GM12878 (cell line): ENCODE data around the gene SUSD1. TPM values are rescaled to one million over a fixed set of nuclear protein-coding genes. Genes with fewer than 3 reads are reported as not detected.

Experiments used
- ATAC-seq: fragments of 200-7000 bp; cut with Tn5 transposase; 3 replicates; pipeline ENCODE4 v1.9.1; 2020; ENCODE audit warnings: mild to moderate bottlenecking, moderate library complexity
- BruUV-seq: library from RNA; stranded (reverse); fragments of 400-500 nt; replicated peaks from 2 replicates; lab custom pipeline; 2021; lab: Mats Ljungman, UMichigan
- CTCF ChIA-PET: fragments of 300-600 bp; sonication (Branson Sonifier 250); formaldehyde crosslinking; extraction: SDS; loops from one replicate; lab custom pipeline; 2021; ENCODE audit warnings: inconsistent platforms; lab: Yijun Ruan, JAX
- POLR2A ChIA-PET: fragments of 350-600 bp; formaldehyde crosslinking; extraction: SDS; loops from one replicate; lab custom pipeline; 2021; ENCODE audit warnings: inconsistent platforms; lab: Charles Lee
- RAD21 ChIA-PET: fragments of 300-600 bp; sonication (Branson Sonifier 250); formaldehyde crosslinking; loops from one replicate; lab custom pipeline; 2023; ENCODE audit warnings: antibody characterized with exemption; ENCODE audit not compliant: unreplicated experiment; lab: Charles Lee
- SMC1A ChIA-PET: fragments of 300-600 bp; sonication (Branson Sonifier 250); formaldehyde crosslinking; loops from one replicate; lab custom pipeline; 2023; ENCODE audit not compliant: unreplicated experiment, uncharacterized antibody; lab: Charles Lee
- DNase-seq: peaks from one replicate; pipeline ENCODE4 v3.0.0-alpha.2; 2011; ENCODE audit warnings: low read depth, low spot score
- FAIRE-seq: peaks from 3 replicates; lab custom pipeline; 2011; peaks lifted over from hg19 to GRCh38; lab: Jason Lieb, UNC
- H2AFZ ChIP-seq: 2 replicates; pipeline ENCODE4 v1.6.0; 2011; ENCODE audit warnings: low read depth, low read length, control low read depth; ENCODE audit not compliant: control insufficient read depth
- H3K27ac ChIP-seq: 2 replicates; pipeline ENCODE4 v1.5.1; 2011; ENCODE audit warnings: control low read depth; ENCODE audit not compliant: control insufficient read depth, insufficient read depth
- H3K27me3 ChIP-seq, 2 experiments: replicated peaks in 1 of 2; 2 replicates each; pipeline versions ENCODE4 v1.6.0 to v1.6.1; 2011; ENCODE audit warnings: low read length in 1 of 2; ENCODE audit not compliant: control insufficient read depth in 2 of 2, insufficient read depth in 2 of 2
- H3K36me3 ChIP-seq, 2 experiments: 2 replicates each; pipeline ENCODE4 v1.5.1; 2011; ENCODE audit warnings: low read length in 1 of 2; ENCODE audit not compliant: control insufficient read depth in 2 of 2, insufficient read depth in 2 of 2
- H3K4me1 ChIP-seq: 2 replicates; pipeline ENCODE4 v1.6.1; 2011; ENCODE audit warnings: mild to moderate bottlenecking, low read length, moderate library complexity, mixed read lengths; ENCODE audit not compliant: control insufficient read depth, insufficient read depth
- H3K4me2 ChIP-seq: 2 replicates; pipeline ENCODE4 v1.6.0; 2011; ENCODE audit warnings: control low read depth; ENCODE audit not compliant: control insufficient read depth, insufficient read depth
- H3K4me3 ChIP-seq: fragments of 200-600 bp; sonication (generic); 2 replicates; pipeline ENCODE4 v1.5.1; 2016
- H3K79me2 ChIP-seq: 2 replicates; pipeline ENCODE4 v1.6.0; 2011; ENCODE audit warnings: low read length; ENCODE audit not compliant: control insufficient read depth, insufficient read depth
- H3K9ac ChIP-seq: 2 replicates; pipeline ENCODE4 v1.8.0; 2011; ENCODE audit warnings: low read length, control low read depth, mixed read lengths; ENCODE audit not compliant: control insufficient read depth, insufficient read depth
- H3K9me3 ChIP-seq: replicated peaks from 3 replicates; pipeline ENCODE4 v1.5.1; 2011; ENCODE audit warnings: mild to moderate bottlenecking, low read length; ENCODE audit not compliant: control insufficient read depth, insufficient read depth
- H4K20me1 ChIP-seq: 2 replicates; pipeline ENCODE4 v1.6.0; 2011; ENCODE audit not compliant: control insufficient read depth, insufficient read depth
- CEBPB ChIP-seq, 2 experiments: fragments of 150-350 bp in 1 of 2; IDR thresholded peaks; 2 replicates each; pipeline ENCODE4 v1.6.1; 2012 to 2014; ENCODE audit warnings: low read depth in 2 of 2, low read length in 2 of 2, borderline replicate concordance in 1 of 2, inconsistent platforms in 1 of 2
- CHD2 ChIP-seq: IDR thresholded peaks from 2 replicates; pipeline ENCODE4 v1.6.1; 2011; ENCODE audit warnings: low read depth, low read length, improper control_type of control experiment, borderline replicate concordance
- ELK1 ChIP-seq: IDR thresholded peaks from 2 replicates; pipeline ENCODE4 v1.6.1; 2012; ENCODE audit warnings: low read depth, low read length, improper control_type of control experiment
- ETV6 ChIP-seq, 2 experiments: fragments of 450-650 bp in 1 of 2; IDR thresholded peaks in 1 of 2; conservative IDR thresholded peaks in 1 of 2; 2 replicates each; pipeline ENCODE4 v1.6.1; 2014; ENCODE audit warnings: antibody characterized with exemption in 1 of 2, borderline replicate concordance in 1 of 2, low read depth in 1 of 2, mild to moderate bottlenecking in 1 of 2, moderate library complexity in 1 of 2
- FOXK2 ChIP-seq: fragments of 450-650 bp; IDR thresholded peaks from 2 replicates; pipeline ENCODE4 v1.6.1; 2017; ENCODE audit warnings: mild to moderate bottlenecking, moderate library complexity
- STAT3 ChIP-seq: IDR thresholded peaks from 2 replicates; pipeline ENCODE4 v1.6.1; 2011; ENCODE audit warnings: low read depth, low read length, improper control_type of control experiment
- TCF3 ChIP-seq: IDR thresholded peaks from 2 replicates; pipeline ENCODE4 v1.6.1; 2012; ENCODE audit warnings: low read depth, mild to moderate bottlenecking, low read length, borderline replicate concordance; ENCODE audit not compliant: insufficient read depth
- ZBTB4 ChIP-seq: fragments of 450-650 bp; formaldehyde crosslinking; IDR thresholded peaks from 2 replicates; pipeline ENCODE4 v1.4.0; 2022; ENCODE audit warnings: mild to moderate bottlenecking, moderate library complexity
- WGBS: methylation state at CpG from one replicate; pipeline ENCODE4 v1.1.6; 2016; ENCODE audit warnings: low lambda C conversion rate; ENCODE audit not compliant: insufficient replicate concordance, insufficient coverage; ENCODE audit errors: missing lambda C conversion rate; 5-methylcytosine and 5-hydroxymethylcytosine counted together
- in situ Hi-C: fragments of 300-500 bp; cut with MboI; formaldehyde crosslinking; loops from 9 replicates; pipeline ENCODE4 v1.14.3; 2018; ENCODE audit warnings: mixed read lengths
- intact Hi-C: fragments of 100-400 bp; cut with micrococcal nuclease; formaldehyde crosslinking; loops from one replicate; pipeline ENCODE4 v1.14.2; 2022; ENCODE audit not compliant: unreplicated experiment
- polyA plus RNA-seq, 11 experiments: library from polyadenylated mRNA; depleted of rRNA in 4 of 11; unstranded in 6 of 11; stranded (reverse) in 5 of 11; fragments of >200 nt; fragmentation: Nextera tagmentation in 4 of 11; fragmentation: Illumina TruSeq in 1 of 11; extraction: Ambion mirVana in 4 of 11; extraction: Trizol in 1 of 11; gene quantifications; 1 replicate in 1 of 11; 2 replicates in 10 of 11; pipeline versions ENCODE4 v1.2.1 to v1.2.3, GENCODE V29; 2011 to 2016; ENCODE audit warnings: inconsistent platforms in 2 of 11, missing spikeins in 2 of 11, low read depth in 1 of 11
- total RNA-seq, 4 experiments: library from RNA; depleted of rRNA in 3 of 4; stranded (reverse); fragments of >200 nt in 3 of 4; fragmentation: Illumina TruSeq in 1 of 4; extraction: Trizol in 1 of 4; gene quantifications; 2 replicates each; pipeline versions ENCODE4 v1.2.1 to v1.2.3, GENCODE V29; 2013 to 2021
- TF ChIP-seq, protein P1 (sequence below): fragments of 150-350 bp; IDR thresholded peaks from 2 replicates; pipeline ENCODE4 v1.6.1; 2016; ENCODE audit warnings: low read depth, low read length
- TF ChIP-seq, protein P2 (sequence below): IDR thresholded peaks from 2 replicates; pipeline ENCODE4 v1.6.1; 2011; ENCODE audit warnings: borderline replicate concordance, low read depth, mild to moderate bottlenecking, moderate library complexity, low read length; ENCODE audit not compliant: insufficient read depth, poor library complexity, severe bottlenecking
- TF ChIP-seq, protein P3 (sequence below), 3 experiments: IDR thresholded peaks in 2 of 3; conservative IDR thresholded peaks in 1 of 3; 2 replicates each; pipeline ENCODE4 v1.5.1; 2011; ENCODE audit warnings: low read depth in 3 of 3, low read length in 3 of 3, mild to moderate bottlenecking in 3 of 3, control low read depth in 2 of 3, moderate library complexity in 2 of 3, inconsistent platforms in 1 of 3, mixed read lengths in 1 of 3; ENCODE audit not compliant: control insufficient read depth in 2 of 3, insufficient read depth in 1 of 3; ENCODE audit errors: extremely low read depth in 1 of 3

SUSD1 gene
- total and polyA plus RNA-seq, 10 of the 15 experiments (the other 5 are each of a cell fraction or from before 2014, with no cell fraction given) = 6.7 to 20.8 (median 13.2) TPM

DNA sequence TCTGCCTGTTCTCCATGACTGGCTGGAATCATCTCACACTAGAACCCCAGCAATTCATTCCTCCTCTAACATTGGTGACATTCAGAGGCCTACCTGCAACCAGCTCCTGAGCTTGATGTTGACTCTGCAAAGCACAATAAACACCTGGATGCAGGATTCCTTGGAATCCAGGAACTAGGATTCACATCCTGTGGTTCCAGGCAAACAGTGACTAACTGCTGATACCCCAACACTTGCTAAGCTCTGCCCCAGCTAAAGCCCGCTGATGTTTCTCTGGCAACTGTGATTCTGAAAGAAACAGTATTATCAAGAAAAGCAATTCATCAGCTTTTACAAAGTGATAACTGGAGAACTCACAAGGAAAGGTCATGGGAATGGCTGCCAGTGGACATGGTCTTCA lies 29.2 kb downstream of the SUSD1 start:
- DNase-seq = no peak
- no peaks in the 10 kb centered on the region for H3K36me3 ChIP-seq
- RAD21 ChIA-PET = interaction anchor here (1.0 to 1.2 kb wide), 2 partner anchors 29 to 188 kb away, joined by 3 to 4 read pairs; partner anchors contain the start of gene SUSD1
- TF ChIP-seq, protein P1, sequence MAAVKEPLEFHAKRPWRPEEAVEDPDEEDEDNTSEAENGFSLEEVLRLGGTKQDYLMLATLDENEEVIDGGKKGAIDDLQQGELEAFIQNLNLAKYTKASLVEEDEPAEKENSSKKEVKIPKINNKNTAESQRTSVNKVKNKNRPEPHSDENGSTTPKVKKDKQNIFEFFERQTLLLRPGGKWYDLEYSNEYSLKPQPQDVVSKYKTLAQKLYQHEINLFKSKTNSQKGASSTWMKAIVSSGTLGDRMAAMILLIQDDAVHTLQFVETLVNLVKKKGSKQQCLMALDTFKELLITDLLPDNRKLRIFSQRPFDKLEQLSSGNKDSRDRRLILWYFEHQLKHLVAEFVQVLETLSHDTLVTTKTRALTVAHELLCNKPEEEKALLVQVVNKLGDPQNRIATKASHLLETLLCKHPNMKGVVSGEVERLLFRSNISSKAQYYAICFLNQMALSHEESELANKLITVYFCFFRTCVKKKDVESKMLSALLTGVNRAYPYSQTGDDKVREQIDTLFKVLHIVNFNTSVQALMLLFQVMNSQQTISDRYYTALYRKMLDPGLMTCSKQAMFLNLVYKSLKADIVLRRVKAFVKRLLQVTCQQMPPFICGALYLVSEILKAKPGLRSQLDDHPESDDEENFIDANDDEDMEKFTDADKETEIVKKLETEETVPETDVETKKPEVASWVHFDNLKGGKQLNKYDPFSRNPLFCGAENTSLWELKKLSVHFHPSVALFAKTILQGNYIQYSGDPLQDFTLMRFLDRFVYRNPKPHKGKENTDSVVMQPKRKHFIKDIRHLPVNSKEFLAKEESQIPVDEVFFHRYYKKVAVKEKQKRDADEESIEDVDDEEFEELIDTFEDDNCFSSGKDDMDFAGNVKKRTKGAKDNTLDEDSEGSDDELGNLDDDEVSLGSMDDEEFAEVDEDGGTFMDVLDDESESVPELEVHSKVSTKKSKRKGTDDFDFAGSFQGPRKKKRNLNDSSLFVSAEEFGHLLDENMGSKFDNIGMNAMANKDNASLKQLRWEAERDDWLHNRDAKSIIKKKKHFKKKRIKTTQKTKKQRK = no peak
- TF ChIP-seq CHD2 (no peak), FOXK2 (no peak), CEBPB (IDR thresholded peaks at IDR 0.05; ENCODE audit: borderline replicate concordance in 1 of 2, low read depth in 2 of 2, low read length in 2 of 2) (no peak), STAT3 (no peak), ZBTB4 (no peak), TCF3 (no peak), ELK1 (no peak), ETV6 (conservative IDR thresholded peaks at IDR 0.05 in 1 of 2, IDR thresholded peaks at IDR 0.05 in 1 of 2; ENCODE audit: borderline replicate concordance in 1 of 2, low read depth in 1 of 2) (no peak)
- TF ChIP-seq, protein P2, sequence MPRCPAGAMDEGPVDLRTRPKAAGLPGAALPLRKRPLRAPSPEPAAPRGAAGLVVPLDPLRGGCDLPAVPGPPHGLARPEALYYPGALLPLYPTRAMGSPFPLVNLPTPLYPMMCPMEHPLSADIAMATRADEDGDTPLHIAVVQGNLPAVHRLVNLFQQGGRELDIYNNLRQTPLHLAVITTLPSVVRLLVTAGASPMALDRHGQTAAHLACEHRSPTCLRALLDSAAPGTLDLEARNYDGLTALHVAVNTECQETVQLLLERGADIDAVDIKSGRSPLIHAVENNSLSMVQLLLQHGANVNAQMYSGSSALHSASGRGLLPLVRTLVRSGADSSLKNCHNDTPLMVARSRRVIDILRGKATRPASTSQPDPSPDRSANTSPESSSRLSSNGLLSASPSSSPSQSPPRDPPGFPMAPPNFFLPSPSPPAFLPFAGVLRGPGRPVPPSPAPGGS = no peak
- TF ChIP-seq, protein P3, sequence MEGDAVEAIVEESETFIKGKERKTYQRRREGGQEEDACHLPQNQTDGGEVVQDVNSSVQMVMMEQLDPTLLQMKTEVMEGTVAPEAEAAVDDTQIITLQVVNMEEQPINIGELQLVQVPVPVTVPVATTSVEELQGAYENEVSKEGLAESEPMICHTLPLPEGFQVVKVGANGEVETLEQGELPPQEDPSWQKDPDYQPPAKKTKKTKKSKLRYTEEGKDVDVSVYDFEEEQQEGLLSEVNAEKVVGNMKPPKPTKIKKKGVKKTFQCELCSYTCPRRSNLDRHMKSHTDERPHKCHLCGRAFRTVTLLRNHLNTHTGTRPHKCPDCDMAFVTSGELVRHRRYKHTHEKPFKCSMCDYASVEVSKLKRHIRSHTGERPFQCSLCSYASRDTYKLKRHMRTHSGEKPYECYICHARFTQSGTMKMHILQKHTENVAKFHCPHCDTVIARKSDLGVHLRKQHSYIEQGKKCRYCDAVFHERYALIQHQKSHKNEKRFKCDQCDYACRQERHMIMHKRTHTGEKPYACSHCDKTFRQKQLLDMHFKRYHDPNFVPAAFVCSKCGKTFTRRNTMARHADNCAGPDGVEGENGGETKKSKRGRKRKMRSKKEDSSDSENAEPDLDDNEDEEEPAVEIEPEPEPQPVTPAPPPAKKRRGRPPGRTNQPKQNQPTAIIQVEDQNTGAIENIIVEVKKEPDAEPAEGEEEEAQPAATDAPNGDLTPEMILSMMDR (IDR thresholded peaks at IDR 0.05 in 2 of 3, conservative IDR thresholded peaks at IDR 0.05 in 1 of 3; ENCODE audit: control insufficient read depth in 2 of 3, extremely low read depth in 1 of 3, insufficient read depth in 1 of 3, low read depth in 3 of 3, low read length in 3 of 3) = no peak
- H3K27ac ChIP-seq = no peak overlapping the region
- in situ Hi-C loops (no loop called here), intact Hi-C loops (no loop called here)
- no peak overlapping the region for H3K4me2 ChIP-seq
- H3K9me3 ChIP-seq = no peaks in the 10 kb centered on the region
- SMC1A ChIA-PET = interaction anchor here (1.4 to 1.7 kb wide), 4 partner anchors 10 to 79 kb away, joined by 3 to 5 read pairs (median 3); no protein-coding TSS in a partner anchor
- BruUV-seq = no TSS peak
- FAIRE-seq = no peak
- no peak for ATAC-seq
- H3K27me3 ChIP-seq = no peaks in the 10 kb centered on the region
- no peaks in the 10 kb centered on the region for H3K79me2 ChIP-seq
- POLR2A ChIA-PET = no interaction called here
- 100% methylated on average over 1 of the region's 1 CpG for WGBS
- H3K4me3 ChIP-seq = no peak overlapping the region
- H3K9ac ChIP-seq = no peak overlapping the region
- no peak overlapping the region for H2AFZ ChIP-seq
- no peaks in the 10 kb centered on the region for H4K20me1 ChIP-seq
- CTCF ChIA-PET = no interaction called here
- H3K4me1 ChIP-seq = peaks cover 4% of the 10 kb centered on the region
